LNCAP (cell line): Measurements from ENCODE around the gene PKMYT1.
A peak's percentile ranks its signal among the peaks of the same experiment; 100 is the strongest.

Source experiments
- CTCF ChIP-seq: fragments of 450-650 bp; IDR thresholded peaks from 2 replicates; pipeline ENCODE4 v1.5.1; 2017; ENCODE audit warnings: mild to moderate bottlenecking

The PKMYT1 gene

GRCh38 chr16:3021449-3022207 is 41.4 kb upstream of the PKMYT1 start:
- TF ChIP-seq CTCF = peak; percentile 49

- TF ChIP-seq CTCF = no peak
These were observed 40.6 kb upstream of the PKMYT1 start for GRCh38 chr16:3020604-3021448.

- TF ChIP-seq CTCF = no peak
These were observed 40.0 kb upstream of the PKMYT1 start, which contains the start of gene TNFRSF12A for GRCh38 chr16:3020247-3020603. TSS of gene TNFRSF12A (plus strand) at chr16:3020368. CDS start at chr16:3020398, 30 bp downstream.

GRCh38 chr16:3019594-3020246 is 39.5 kb upstream of the PKMYT1 start:
- no peak for TF ChIP-seq CTCF

- no peak for TF ChIP-seq CTCF
These were observed 37.7 kb upstream of the PKMYT1 start, which contains the start of gene CLDN6 for GRCh38 chr16:3017794-3018506. TSS of gene CLDN6 (minus strand) at chr16:3018183. CDS start at chr16:3016021, 2,162 bp downstream.

- TF ChIP-seq CTCF = no peak
These were observed 37.1 kb upstream of the PKMYT1 start for GRCh38 chr16:3017344-3017743.
